ENCODE measurements around the gene MEF2B.
"Not testable (repeated sequence)": the region's sequence is repeated elsewhere in the genome, so short reads cannot be mapped to it uniquely, and the experiment has no call there.

Gene MEF2B

DNA sequence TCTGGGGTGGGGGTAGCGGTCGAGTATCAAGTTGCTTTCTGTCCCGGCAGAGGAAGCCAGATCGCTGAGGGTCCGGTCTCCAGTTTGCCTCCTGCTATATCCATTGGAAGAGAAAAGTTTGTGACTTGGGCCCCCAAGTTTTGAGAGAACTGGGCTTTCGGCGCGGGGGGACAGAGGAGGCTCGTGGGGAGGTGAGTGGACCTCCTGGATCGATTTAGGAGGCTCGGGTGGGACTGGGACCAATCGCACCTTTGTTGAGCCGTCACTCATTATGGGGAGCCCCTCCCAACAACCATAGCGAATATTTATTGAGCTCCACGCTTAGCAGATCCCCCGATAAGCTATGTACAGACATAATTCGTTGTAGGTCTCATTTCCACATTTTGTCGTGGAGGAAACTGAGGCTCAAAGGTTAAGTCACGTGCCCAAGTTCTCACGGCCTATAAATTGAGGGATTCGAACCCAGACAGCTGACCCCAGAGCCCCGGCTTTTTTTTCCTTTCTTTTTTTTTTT, 22.9 kb upstream of the MEF2B start:
- DNase-seq = no peak

DNA sequence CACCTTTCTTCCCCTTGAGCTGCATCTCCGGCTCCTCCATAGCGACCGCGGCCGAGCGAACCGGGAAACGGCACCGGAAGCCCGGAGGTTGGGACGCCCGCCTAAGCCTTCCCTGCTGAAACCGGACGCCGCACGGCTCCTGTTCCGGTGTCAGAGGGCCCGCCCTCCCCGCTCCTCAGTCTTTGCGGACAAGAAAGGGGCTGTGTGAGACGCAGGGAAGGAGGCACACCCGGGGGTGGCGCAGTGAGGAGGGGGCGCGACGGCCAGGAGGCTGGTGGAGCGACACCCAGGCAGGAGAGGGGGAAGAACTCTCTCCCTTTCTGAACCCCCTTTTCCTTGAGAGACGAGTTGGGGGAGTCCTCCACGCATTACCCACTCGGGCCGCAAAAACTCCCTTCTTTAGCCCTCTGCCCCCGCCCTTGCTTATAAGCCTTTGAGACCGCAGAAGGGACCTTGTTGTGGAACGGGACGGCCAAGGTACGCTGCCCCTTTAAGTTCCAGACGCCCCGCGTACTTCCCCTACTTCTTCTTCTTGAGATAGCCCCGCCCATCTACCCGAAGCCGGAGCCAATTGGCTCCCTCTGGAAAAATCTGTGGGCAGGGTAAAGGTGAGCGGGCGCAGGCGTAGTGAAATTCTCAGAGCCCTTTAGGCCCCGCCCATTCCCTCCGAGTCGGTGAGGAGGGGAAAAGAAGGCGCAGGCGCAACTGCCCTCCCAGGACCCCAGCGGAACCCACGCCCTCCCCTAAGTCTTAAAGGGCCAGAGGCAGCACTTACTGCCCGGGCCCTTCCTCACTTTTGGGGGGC, 22.2 kb upstream of the MEF2B start, which contains the start of the genes BORCS8 and RFXANK:
TSS of gene BORCS8 (minus strand) at position 75 of the 805 bp plus-strand sequence. CDS start at position 40, 35 bp downstream.
TSS of gene RFXANK (plus strand) at position 181 of the 805 bp plus-strand sequence. CDS start 1,689 bp downstream, outside the sequence.
- DNase-seq = peak; percentile 99

DNA sequence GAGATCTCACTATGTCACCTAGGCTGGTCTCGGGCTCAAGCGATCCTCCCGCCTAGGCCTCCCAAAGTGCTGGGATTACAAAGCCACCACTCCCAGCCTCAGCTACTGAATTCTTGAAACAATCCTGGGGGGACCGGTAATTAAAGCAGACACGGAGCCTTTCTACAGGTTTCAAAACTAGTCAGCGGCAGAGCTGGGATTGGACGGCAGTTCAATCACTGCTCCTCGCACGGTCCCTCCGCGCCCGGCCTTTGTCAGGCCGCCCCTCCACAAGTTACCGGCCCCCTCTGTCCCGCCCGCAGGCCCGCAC, 21.7 kb upstream of the MEF2B start:
- no peak for DNase-seq

- DNase-seq = no peak
Measured at GRCh38 chr19:19186742-19187141, 16.7 kb upstream of the MEF2B start.

- peak; percentile 26 for DNase-seq
Measured at GRCh38 chr19:19185853-19186740, 16.0 kb upstream of the MEF2B start.

GRCh38 chr19:19181488-19181998, 11.5 kb upstream of the MEF2B start:
- no peak for DNase-seq

- no peak for DNase-seq
Measured at GRCh38 chr19:19179548-19180441, 9.7 kb upstream of the MEF2B start.

DNA sequence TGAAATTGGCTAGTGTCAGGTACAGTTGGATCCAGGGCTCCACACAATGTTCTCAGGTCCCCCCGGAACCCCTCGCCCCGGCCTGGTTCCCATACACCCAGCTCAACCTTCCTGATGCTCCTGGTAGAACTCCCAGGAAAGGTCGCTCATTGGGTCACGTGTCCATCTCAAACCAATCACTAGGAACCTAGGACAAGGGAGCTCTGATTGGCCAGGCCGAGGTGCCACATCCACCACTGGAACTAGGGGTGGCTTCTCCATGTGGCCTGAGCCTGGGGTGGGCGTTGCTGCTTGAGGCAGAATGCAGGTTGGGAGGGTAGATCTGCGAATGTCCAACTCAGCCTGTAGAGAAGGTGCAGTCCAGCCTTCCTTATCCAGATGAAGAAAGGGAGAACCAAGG, 6.9 kb upstream of the MEF2B start:
- DNase-seq = no peak

GRCh38 chr19:19173243-19173642, 3.2 kb upstream of the MEF2B start:
- DNase-seq = not testable (repeated sequence)

DNA sequence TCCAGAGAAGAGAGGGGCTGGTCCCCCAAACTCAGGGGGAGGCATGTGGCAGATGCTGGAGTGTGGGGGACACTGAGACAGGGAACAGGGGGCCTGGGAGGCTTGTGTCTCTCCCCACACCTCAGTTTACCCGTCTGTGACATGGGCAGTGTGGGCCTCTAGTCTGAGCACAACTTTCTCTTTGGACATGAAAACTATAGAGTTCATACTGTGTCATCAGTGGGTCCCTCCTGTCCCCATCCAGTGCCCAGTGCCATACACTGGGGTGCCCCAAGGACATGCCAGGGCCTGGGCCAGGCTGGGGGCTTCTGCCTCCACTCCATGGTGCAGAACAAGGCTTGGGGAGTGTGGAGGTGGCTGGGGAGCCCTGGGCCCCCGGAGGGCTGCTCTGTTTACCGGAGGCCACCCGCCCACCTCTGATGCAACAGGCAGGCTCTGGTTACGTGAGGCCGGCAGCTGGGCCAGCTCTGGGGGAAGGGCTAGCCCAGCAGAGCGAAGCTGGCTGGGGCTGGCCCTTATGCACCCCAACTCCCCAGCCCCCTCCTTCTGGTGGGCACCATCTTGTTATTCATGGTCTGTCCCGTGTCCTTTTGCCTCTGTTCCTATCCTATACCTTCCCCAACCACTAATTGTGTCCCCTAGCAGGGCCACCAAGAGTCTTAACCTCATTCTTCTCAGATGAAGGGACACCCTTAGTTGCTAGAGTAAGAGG, 1.9 kb upstream of the MEF2B start:
- DNase-seq = no peak

DNA sequence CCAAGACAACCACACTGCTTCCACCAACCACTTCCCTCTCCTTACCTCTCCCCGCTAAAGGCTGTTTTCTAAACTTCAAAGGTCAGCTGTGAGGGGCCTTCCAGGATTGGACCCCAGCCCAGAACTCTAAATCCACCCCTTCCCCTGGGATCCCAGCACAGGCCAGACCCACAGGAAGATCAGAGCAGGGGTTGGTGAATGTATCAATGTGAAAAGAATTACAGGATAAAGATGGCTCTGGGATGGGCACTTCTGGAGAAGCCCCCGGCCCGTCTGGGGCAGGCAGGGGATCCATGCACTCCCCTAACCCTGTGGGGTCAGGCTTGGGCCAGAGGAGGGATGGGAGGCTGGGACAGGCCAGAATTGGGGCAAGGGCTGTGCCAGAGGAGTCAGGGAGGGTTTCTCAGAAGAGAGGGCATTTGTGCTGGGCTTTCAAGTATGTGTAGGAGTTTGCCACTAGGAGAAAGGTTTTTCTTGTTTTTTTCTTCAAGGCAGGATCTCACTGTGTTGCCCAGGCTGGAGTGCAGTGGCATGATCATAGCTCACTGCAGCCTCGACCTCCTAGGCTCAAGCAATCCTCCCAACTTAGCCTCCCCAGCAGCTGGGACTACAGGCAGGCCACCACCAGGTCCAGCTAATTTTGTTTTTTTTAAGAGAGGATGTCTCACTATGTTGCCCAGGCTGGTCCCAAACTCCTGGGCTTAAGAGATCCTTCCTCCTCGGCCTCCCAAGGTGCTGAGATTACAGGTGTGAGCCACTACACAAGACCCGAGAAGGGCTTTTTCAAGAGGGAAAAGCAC, 1.0 kb upstream of the MEF2B start:
- no peak for DNase-seq

- DNase-seq = no peak
Measured at GRCh38 chr19:19169236-19170052, 619 bp downstream of the MEF2B start.

DNA sequence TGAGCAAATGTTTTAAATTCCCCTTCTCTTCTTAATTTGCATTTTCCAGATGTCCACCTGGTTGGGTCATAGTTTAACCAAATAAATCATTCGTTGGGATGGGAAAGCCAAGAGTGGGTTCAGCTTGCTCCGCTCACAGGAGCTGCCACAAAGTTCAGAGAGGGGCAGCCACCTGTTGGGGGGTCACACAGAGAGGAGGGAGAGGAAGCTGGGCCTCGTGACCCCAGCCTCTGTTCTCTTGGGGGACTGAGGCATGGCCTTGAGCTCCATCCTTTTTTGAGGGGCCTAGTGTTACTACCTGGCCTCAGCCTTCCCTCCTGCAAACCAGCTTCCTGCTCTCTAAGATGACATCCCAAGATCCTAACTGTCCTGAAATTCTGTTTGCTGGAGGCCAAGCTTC, 2.5 kb downstream of the MEF2B start:
- no peak for DNase-seq

- no peak for DNase-seq
Measured at GRCh38 chr19:19165396-19165795, 4.7 kb downstream of the MEF2B start.

- no peak for DNase-seq
Measured at GRCh38 chr19:19162495-19162894, 7.6 kb downstream of the MEF2B start.

DNA sequence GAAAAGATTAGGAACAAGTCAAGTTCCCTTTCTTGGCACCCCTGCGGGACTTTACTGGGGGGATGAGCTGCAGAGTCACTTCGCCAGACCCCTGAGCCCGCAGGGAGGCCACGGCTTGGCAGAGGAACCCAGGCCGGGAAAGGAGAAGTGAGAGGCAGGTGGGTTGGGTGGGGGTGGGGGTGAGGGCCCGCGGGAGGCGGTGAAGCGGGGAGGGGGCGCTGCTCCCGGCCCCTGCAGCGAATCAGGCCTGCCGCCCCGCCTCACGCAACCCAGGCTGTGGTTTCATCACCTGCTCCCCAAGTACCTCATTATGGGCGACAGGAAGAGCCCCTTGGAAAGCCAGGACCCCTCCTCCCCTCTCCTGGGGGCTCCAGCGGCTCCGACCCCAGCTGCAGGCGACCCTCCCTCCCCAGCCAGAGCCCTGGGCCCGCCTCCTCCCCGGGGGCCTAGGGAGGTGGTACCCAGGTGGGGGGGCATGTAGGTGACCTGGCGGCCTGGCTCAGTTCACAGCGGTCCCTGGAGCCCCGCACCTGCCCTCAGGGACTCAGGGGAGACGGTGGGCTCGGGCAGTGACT, 9.5 kb downstream of the MEF2B start:
- DNase-seq = no peak

DNA sequence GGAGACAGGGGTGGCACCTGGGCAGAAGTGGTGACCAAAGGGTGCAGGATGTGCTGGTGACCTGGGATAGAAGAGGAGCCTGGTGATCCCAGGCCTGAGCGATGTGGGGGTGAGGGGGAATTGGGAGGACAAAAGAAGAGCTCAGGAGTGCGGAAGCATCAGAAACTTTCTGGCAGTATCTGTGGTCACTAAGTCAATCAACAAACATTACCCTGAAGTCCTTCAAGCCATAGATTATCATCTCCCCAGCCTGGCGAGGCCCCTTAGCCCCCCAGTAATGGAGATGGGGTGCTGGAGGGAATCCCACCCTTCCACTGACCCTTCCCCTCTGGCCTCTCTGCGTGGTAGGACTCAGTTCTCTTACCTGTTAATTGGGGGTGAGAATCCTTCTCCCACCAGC, 10.5 kb downstream of the MEF2B start:
- DNase-seq = no peak

DNA sequence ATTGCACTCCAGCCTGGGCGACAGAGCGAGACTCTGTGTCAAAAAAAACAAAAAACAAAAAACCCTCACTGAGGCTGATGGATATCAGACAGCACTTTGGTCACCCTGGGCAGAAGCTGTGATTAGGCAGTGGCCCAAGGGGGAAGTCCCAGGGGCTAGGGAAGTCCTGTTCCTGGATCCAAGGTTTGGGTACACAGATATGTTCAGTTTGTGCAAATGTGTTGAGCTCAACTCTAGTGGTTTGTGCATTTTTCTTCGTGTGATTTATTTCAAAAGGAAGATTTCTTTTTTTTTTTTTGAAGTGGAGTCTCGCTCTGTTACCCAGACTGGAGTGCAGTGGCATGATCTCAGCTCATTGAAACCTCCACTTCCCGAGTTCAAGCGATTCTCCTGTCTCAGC, 12.3 kb downstream of the MEF2B start:
- DNase-seq = no peak

DNA sequence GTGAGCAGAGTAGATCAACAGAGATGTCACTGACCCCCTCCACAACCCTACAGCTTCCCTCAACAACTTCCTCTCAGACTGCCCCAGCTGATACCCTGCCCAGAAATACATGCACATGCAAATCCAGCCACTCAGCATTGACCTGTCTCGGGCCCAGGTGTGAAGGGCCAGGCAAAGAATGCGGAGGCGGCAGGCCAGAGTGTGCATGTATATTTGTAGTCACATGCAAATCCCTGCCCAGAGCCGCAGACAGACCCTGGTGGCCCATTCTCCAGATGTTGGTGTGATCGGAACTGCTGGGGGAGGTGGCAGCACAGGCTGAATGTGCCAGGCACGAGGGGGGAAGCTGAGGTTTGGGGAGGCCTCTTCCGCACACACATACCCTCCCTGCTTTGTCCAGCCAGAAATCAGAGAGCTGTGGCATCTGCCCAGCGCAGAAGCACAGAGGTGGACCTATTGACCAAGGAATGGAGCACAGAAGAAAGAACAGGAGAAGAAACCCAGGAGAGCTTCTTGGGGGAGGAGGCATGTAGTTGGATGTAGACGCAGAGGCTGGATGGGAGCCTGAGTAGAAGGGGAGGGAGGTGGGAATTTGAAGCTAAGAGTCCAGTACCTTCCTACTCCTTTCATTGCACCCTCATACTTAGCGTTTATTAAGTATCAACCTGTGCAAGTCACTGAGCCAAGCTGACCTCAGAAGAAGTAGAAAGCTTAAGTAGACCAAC, 14.4 kb downstream of the MEF2B start:
- no peak for DNase-seq

Data from KG1 (cell line).